HG03457 (cell line): ENCODE data around the gene PIEZO2.
A peak's percentile ranks its signal among the peaks of the same experiment; 100 is the strongest.

ENCODE experiments used
- ATAC-seq: cut with Tn5 transposase; IDR thresholded peaks from one replicate; pipeline ENCODE4 v1.9.1; 2021; ENCODE audit warnings: moderate number of reproducible peaks; ENCODE audit not compliant: unreplicated experiment

PIEZO2 gene

GRCh38 chr18:10900435-10900834 is 248.9 kb downstream of the PIEZO2 start:
- ATAC-seq = no peak

GRCh38 chr18:10899481-10899880 is 249.9 kb downstream of the PIEZO2 start:
- ATAC-seq = no peak

- no peak for ATAC-seq
These were observed 250.9 kb downstream of the PIEZO2 start for GRCh38 chr18:10898417-10898974.

- ATAC-seq = no peak
These were observed 252.5 kb downstream of the PIEZO2 start for GRCh38 chr18:10896851-10897250.

- no peak for ATAC-seq
These were observed 253.4 kb downstream of the PIEZO2 start for GRCh38 chr18:10895976-10896375.

GRCh38 chr18:10894501-10894900 is 254.9 kb downstream of the PIEZO2 start:
- ATAC-seq = no peak

- no peak for ATAC-seq
These were observed 255.6 kb downstream of the PIEZO2 start for GRCh38 chr18:10893761-10894160.

GRCh38 chr18:10893196-10893595 is 256.2 kb downstream of the PIEZO2 start:
- no peak for ATAC-seq

GRCh38 chr18:10892786-10893185 is 256.6 kb downstream of the PIEZO2 start:
- no peak for ATAC-seq

- no peak for ATAC-seq
These were observed 259.3 kb downstream of the PIEZO2 start for GRCh38 chr18:10890022-10890421.

- peak; percentile 72 for ATAC-seq
These were observed 270.7 kb downstream of the PIEZO2 start for GRCh38 chr18:10878703-10879102.

- no peak for ATAC-seq
These were observed 271.4 kb downstream of the PIEZO2 start for GRCh38 chr18:10877987-10878386.

- ATAC-seq = no peak
These were observed 273.6 kb downstream of the PIEZO2 start for GRCh38 chr18:10875811-10876210.

GRCh38 chr18:10872304-10872703 is 277.1 kb downstream of the PIEZO2 start:
- no peak for ATAC-seq

GRCh38 chr18:10864722-10865121 is 284.6 kb downstream of the PIEZO2 start:
- no peak for ATAC-seq

GRCh38 chr18:10863026-10863425 is 286.3 kb downstream of the PIEZO2 start:
- no peak for ATAC-seq

- ATAC-seq = no peak
These were observed 288.4 kb downstream of the PIEZO2 start for GRCh38 chr18:10860928-10861327.

GRCh38 chr18:10860382-10860781 is 289.0 kb downstream of the PIEZO2 start:
- no peak for ATAC-seq

GRCh38 chr18:10858477-10858876 is 290.9 kb downstream of the PIEZO2 start:
- no peak for ATAC-seq

GRCh38 chr18:10856132-10856531 is 293.2 kb downstream of the PIEZO2 start:
- ATAC-seq = no peak

- ATAC-seq = no peak
These were observed 296.7 kb downstream of the PIEZO2 start for GRCh38 chr18:10852385-10853303.

- ATAC-seq = no peak
These were observed 297.5 kb downstream of the PIEZO2 start for GRCh38 chr18:10851824-10852319.
